ENCODE data around the gene GTF3A.
"Not testable (repeated sequence)": the region's sequence is repeated elsewhere in the genome, so short reads cannot be mapped to it uniquely, and the experiment has no call there.

GTF3A gene

GRCh38 chr13:27424246-27425157 is at the start of gene GTF3A:
TSS of gene GTF3A (plus strand) at chr13:27424619.
- peak; percentile 57 for DNase-seq (ENCODE audit: low read depth, low spot score)

GRCh38 chr13:27374650-27375049 is 49.8 kb upstream of the GTF3A start:
- peak; percentile 37 for DNase-seq (ENCODE audit: low read depth, low spot score)

GRCh38 chr13:27375686-27376326 is 48.6 kb upstream of the GTF3A start:
- peak; percentile 28 for DNase-seq (ENCODE audit: low read depth, low spot score)

- no peak for DNase-seq (ENCODE audit: low read depth, low spot score)
Observed at GRCh38 chr13:27379126-27379525, 45.3 kb upstream of the GTF3A start.

- DNase-seq (ENCODE audit: low read depth, low spot score): no peak
Observed at GRCh38 chr13:27379694-27380641, 44.5 kb upstream of the GTF3A start.

- DNase-seq (ENCODE audit: low read depth, low spot score): no peak
Observed at GRCh38 chr13:27381601-27382000, 42.8 kb upstream of the GTF3A start.

GRCh38 chr13:27383104-27383921 is 41.1 kb upstream of the GTF3A start:
- no peak for DNase-seq (ENCODE audit: low read depth, low spot score)

- DNase-seq (ENCODE audit: low read depth, low spot score): no peak
Observed at GRCh38 chr13:27384285-27384684, 40.1 kb upstream of the GTF3A start.

- no peak for DNase-seq (ENCODE audit: low read depth, low spot score)
Observed at GRCh38 chr13:27388241-27388640, 36.2 kb upstream of the GTF3A start.

GRCh38 chr13:27389891-27390290 is 34.5 kb upstream of the GTF3A start:
- no peak for DNase-seq (ENCODE audit: low read depth, low spot score)

- no peak for DNase-seq (ENCODE audit: low read depth, low spot score)
Observed at GRCh38 chr13:27391471-27391870, 32.9 kb upstream of the GTF3A start.

- DNase-seq (ENCODE audit: low read depth, low spot score): no peak
Observed at GRCh38 chr13:27393101-27393500, 31.3 kb upstream of the GTF3A start.

- DNase-seq (ENCODE audit: low read depth, low spot score): no peak
Observed at GRCh38 chr13:27395007-27395510, 29.4 kb upstream of the GTF3A start.

- DNase-seq (ENCODE audit: low read depth, low spot score): no peak
Observed at GRCh38 chr13:27396252-27396846, 28.1 kb upstream of the GTF3A start.

GRCh38 chr13:27398360-27398759 is 26.1 kb upstream of the GTF3A start:
- DNase-seq (ENCODE audit: low read depth, low spot score): no peak

GRCh38 chr13:27400405-27400804 is 24.0 kb upstream of the GTF3A start:
- not testable (repeated sequence) for DNase-seq (ENCODE audit: low read depth, low spot score)

- DNase-seq (ENCODE audit: low read depth, low spot score): no peak
Observed at GRCh38 chr13:27401210-27401609, 23.2 kb upstream of the GTF3A start.

- DNase-seq (ENCODE audit: low read depth, low spot score): no peak
Observed at GRCh38 chr13:27403203-27403678, 21.2 kb upstream of the GTF3A start.

GRCh38 chr13:27403727-27404385 is 20.6 kb upstream of the GTF3A start:
- DNase-seq (ENCODE audit: low read depth, low spot score): no peak

GRCh38 chr13:27404680-27405079 is 19.7 kb upstream of the GTF3A start:
- DNase-seq (ENCODE audit: low read depth, low spot score): no peak

Measured in smooth muscle cell of the brain vasculature (primary cell).